Thymus (tissue), 11 donors: Measurements from ENCODE around the gene GAN. TPM values are rescaled to one million over a fixed set of nuclear protein-coding genes. Genes with fewer than 3 reads are reported as not detected.

Experiments used
- DNase-seq, 9 donors: peaks; one replicate each; pipeline ENCODE4 v3.0.0-alpha.2; 2013; ENCODE audit warnings: low spot score in 9 of 9, low read depth in 6 of 9, missing footprints in 1 of 9
- H3K27ac ChIP-seq, 2 donors: one replicate each; pipeline ENCODE4 v1.5.1; 2013; ENCODE audit warnings: control low read depth in 1 of 2, low read depth in 1 of 2, low read length in 1 of 2, mild to moderate bottlenecking in 1 of 2, moderate library complexity in 1 of 2
- H3K27me3 ChIP-seq, 2 donors: one replicate each; pipeline ENCODE4 v1.5.1; 2013; ENCODE audit warnings: low read length in 1 of 2; ENCODE audit not compliant: control insufficient read depth in 2 of 2, insufficient read depth in 1 of 2
- H3K36me3 ChIP-seq, 2 donors: one replicate each; pipeline ENCODE4 v1.5.1; 2013; ENCODE audit warnings: low read length in 1 of 2, mild to moderate bottlenecking in 1 of 2, moderate library complexity in 1 of 2; ENCODE audit not compliant: control insufficient read depth in 2 of 2, insufficient read depth in 2 of 2
- H3K4me1 ChIP-seq, 2 donors: one replicate each; pipeline ENCODE4 v1.5.1; 2013; ENCODE audit warnings: low read length in 2 of 2; ENCODE audit not compliant: control insufficient read depth in 2 of 2, insufficient read depth in 2 of 2
- H3K4me3 ChIP-seq, 2 donors: one replicate each; pipeline ENCODE4 v1.5.1; 2013; ENCODE audit warnings: low read length in 2 of 2, control low read depth in 1 of 2, mild to moderate bottlenecking in 1 of 2
- H3K9me3 ChIP-seq, 2 donors: one replicate each; pipeline ENCODE4 v1.5.1; 2013; ENCODE audit warnings: low read length in 1 of 2, mild to moderate bottlenecking in 1 of 2; ENCODE audit not compliant: control insufficient read depth in 2 of 2, insufficient read depth in 1 of 2
- WGBS: extraction: QIAGEN DNeasy Blood & Tissue Kit; methylation state at CpG from one replicate; pipeline ENCODE4 v1.1.7; 2013; 5-methylcytosine and 5-hydroxymethylcytosine counted together
- polyA plus RNA-seq: library from polyadenylated mRNA; stranded (reverse); fragments of 200-250 nt; gene quantifications from one replicate; pipeline ENCODE4 v1.2.3, GENCODE V29; 2013
- total RNA-seq: library from RNA; stranded (reverse); fragments of 120-200 nt; gene quantifications from one replicate; pipeline ENCODE4 v1.2.4, GENCODE V29; 2013
- donor health status: healthy.

GAN gene
- total and polyA plus RNA-seq, 2 donors = 2.4 to 2.5 TPM

DNA sequence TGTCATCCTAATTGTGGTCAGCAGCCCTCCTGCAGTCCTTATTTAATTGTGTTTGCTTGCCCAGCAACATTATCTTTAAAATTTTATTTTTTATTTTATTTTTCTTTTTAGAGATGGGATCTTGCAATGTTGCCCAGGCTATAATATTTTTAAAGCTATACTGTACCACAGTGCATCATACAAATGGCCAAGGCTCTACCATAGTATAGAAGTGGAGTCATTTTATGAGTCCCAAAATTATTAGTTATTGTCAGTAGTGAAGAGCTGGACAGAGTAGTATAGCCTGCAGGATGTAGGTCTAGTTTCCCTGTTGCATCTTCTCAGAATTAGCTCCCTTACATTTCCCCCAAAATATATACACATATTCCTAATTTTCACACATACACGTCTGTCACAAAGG, 44.1 kb downstream of the GAN start:
- DNase-seq = no peak
- Histone ChIP-seq H3K27me3 (no peaks in the 10 kb centered on the region), H3K9me3 (no peaks in the 10 kb centered on the region), H3K4me1 (no peaks in the 10 kb centered on the region), H3K27ac (no peak overlapping the region), H3K4me3 (no peak overlapping the region), H3K36me3 (peaks cover 0 to 19% of the 10 kb centered on the region in 2 donors)
- 97% methylated on average over 1 of the region's 1 CpG for WGBS

DNA sequence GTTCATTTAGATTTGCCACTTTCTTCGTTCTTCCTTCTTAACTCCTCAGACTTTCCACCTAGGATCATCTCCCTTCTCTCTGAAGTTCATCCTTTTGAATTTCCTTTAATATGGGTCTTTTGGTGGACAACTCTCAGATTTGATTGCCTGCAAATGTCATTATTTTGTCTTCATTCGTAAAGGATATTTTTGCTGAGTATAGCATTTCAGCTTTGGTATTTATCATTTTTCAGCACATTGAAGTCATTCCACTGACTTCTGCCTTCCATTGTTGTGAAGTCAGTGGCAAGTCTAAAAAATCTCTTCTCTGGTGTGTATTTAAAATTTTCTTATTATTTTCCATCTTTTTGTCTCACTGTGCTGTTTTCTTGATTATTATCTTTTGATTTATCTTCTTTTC, 45.4 kb downstream of the GAN start:
- Histone ChIP-seq H3K27ac (no peak overlapping the region), H3K9me3 (no peaks in the 10 kb centered on the region), H3K4me3 (no peak overlapping the region), H3K27me3 (no peaks in the 10 kb centered on the region), H3K4me1 (no peaks in the 10 kb centered on the region), H3K36me3 (peaks cover 4 to 25% of the 10 kb centered on the region in 2 donors)
- WGBS = 98% methylated on average over 2 of the region's 2 CpGs
- no peak for DNase-seq

DNA sequence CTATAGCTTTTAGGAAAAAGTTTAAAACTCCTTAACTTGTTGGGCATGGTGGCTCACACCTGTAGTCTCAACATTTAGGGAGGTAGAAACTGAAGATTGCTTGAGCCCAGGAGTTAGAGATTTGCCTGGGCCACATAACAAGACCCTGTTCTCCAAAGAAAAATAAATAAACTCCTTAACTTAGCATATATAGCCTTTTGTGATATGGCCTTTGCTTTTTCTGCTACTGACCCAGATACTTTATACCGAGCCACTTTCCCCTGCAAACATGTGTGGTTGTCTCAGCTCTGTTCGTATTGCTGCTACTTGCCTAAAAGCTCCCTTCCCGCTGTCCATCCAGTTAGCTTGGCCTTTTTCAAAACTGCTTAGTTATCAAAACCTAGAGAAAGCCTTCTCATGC, 51.0 kb downstream of the GAN start:
- peaks cover 18 to 26% of the 10 kb centered on the region in 2 donors for H3K36me3 ChIP-seq
- 98% methylated on average over 3 of the region's 3 CpGs for WGBS
- H3K27me3 ChIP-seq = no peaks in the 10 kb centered on the region
- H3K9me3 ChIP-seq = no peaks in the 10 kb centered on the region
- H3K4me1 ChIP-seq = no peaks in the 10 kb centered on the region
- no peak for DNase-seq
- H3K27ac ChIP-seq = no peak overlapping the region
- H3K4me3 ChIP-seq = no peak overlapping the region

DNA sequence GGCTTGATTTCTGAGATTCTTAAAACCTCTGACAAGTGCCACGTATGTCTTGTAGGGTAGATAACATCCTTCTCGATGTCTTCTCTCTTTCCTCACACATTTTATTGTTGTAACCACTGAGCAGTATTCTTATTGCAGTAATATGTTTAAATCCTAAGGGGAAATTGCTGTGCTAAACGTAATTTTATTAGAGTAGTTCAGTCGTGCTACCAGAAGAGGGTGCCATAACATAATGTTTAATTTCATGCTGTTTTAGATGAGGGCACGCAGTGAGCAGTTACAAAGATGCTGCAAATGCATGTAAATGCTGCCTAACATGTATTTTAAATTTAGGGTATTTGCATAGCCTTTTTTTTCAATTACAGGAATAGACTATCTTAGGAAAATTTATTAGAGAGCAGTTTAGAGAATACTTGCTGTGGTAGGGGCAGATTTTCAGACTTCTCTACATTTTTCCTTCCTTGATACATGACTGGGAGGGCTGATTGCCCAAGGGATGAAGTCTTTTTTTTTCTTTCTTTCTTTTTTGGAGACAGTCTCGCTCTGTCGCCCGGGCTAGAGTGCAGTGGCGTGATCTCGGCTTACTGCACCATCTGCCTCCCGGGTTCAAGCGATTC, 51.7 kb downstream of the GAN start:
- no peaks in the 10 kb centered on the region for H3K27me3 ChIP-seq
- no peaks in the 10 kb centered on the region for H3K4me1 ChIP-seq
- H3K4me3 ChIP-seq = no peak overlapping the region
- peak; percentile 26 to 74 (median 45) for DNase-seq
- peaks cover 18 to 26% of the 10 kb centered on the region in 2 donors for H3K36me3 ChIP-seq
- no peaks in the 10 kb centered on the region for H3K9me3 ChIP-seq
- WGBS = 65% methylated on average over 12 of the region's 12 CpGs
- H3K27ac ChIP-seq = no peak overlapping the region

DNA sequence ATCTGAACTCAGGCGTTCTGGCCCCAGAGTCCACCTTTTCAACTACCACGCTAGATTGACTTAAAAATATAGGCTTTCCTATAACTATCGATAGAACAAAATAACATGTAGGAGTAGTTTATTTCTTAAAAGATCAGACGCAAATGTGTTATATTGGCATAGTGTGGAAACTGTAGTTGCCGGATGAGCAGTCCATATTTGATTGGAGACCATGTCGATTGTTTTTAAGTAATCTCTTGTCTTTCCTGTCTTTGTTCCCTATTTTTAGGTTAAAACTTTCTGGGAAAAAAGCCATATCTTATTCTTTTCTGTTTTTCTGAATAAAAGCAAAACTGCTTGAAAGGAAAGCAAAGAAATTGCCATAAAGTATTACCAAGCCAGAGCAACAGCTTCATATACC, 53.1 kb downstream of the GAN start:
- DNase-seq = no peak
- no peaks in the 10 kb centered on the region for H3K4me1 ChIP-seq
- no peaks in the 10 kb centered on the region for H3K27me3 ChIP-seq
- 98% methylated on average over 6 of the region's 6 CpGs for WGBS
- H3K27ac ChIP-seq = no peak overlapping the region
- peaks cover 20 to 23% of the 10 kb centered on the region in 2 donors for H3K36me3 ChIP-seq
- H3K9me3 ChIP-seq = no peaks in the 10 kb centered on the region
- H3K4me3 ChIP-seq = no peak overlapping the region

DNA sequence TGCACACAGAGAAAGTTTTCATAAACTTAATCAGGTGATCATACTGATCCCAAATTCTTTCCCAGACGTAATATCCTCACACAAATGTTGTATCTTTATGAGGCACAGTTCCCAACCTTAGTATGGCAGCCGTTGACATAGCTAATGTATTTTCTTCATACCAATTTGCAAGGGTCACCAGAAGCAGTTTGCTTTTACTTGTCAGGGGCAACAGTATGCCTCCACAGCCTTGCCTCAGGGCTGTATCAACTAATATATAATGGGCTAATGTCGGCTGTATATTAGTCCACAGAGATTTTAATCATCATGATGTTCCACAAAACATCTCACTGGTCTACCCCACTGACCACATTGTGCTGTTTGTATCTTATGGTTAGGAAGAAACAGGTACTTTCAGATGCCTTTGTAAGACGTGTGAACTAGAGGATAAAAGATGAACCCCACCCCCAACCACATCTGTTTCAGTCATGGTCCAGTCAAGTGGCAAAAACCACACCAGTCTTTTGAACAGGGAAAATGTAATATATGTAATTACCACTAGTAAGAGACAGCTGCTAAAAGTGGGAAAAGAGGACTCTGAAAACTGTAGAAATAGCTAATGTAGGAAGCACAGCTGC, 55.2 kb downstream of the GAN start:
- peaks cover 14 to 23% of the 10 kb centered on the region in 2 donors for H3K36me3 ChIP-seq

DNA sequence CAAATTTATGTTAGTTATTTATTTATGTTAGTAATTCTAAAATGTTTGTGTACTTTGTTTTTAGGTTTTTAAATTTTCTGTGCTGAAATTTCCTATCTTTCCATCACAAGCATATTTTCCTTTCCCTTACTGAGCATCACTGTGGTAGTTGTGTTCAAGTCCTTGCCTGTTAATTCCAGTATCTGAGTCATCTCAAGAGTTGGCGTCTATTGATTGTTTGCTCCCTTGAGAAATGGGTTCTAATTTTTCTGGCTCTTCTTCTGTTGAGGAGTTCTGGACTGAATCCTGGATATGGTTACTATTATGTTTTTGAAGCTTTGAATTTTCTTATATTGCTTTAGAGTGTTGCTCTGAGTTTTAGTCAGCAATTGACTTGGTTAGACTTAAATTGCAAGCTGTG, 56.3 kb downstream of the GAN start:
- DNase-seq = no peak
- Histone ChIP-seq H3K27me3 (no peaks in the 10 kb centered on the region), H3K4me3 (no peak overlapping the region), H3K27ac (no peak overlapping the region), H3K4me1 (no peaks in the 10 kb centered on the region), H3K9me3 (no peaks in the 10 kb centered on the region), H3K36me3 (peaks cover 8 to 18% of the 10 kb centered on the region in 2 donors)
- WGBS = 99% methylated on average over 1 of the region's 1 CpG

More for the DNA sequence above, 55.2 kb downstream of the GAN start:
- Histone ChIP-seq H3K27ac (no peak overlapping the region), H3K4me3 (no peak overlapping the region), H3K4me1 (no peaks in the 10 kb centered on the region), H3K9me3 (no peaks in the 10 kb centered on the region), H3K27me3 (no peaks in the 10 kb centered on the region)
- no peak for DNase-seq
- 87% methylated on average over 4 of the region's 4 CpGs for WGBS

DNA sequence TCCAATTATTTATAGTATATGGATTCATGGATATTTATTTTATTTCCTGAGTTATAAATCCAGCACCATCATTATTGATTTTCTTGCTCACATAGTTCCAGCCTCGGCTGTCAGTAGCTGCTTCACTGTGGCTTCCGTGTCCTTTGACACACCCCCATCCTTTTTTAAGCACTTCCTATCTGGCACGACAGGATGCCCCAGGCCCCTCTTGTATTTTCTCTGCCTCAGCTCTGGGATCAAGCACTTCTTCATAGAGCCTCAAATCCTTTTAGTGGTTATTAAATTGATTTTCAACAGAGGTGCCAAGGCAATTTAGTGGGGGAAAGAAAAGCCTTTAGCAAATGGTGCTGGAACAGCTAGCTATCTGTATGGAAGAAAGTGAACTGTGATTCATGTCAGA, 59.8 kb downstream of the GAN start:
- WGBS = 29% methylated on average over 3 of the region's 3 CpGs
- Histone ChIP-seq H3K27me3 (no peaks in the 10 kb centered on the region), H3K4me3 (no peak overlapping the region), H3K27ac (no peak overlapping the region), H3K9me3 (no peaks in the 10 kb centered on the region), H3K36me3 (peaks cover 14 to 21% of the 10 kb centered on the region in 2 donors), H3K4me1 (no peaks in the 10 kb centered on the region)
- DNase-seq = peak in 1 of 9 donors; percentile 16

DNA sequence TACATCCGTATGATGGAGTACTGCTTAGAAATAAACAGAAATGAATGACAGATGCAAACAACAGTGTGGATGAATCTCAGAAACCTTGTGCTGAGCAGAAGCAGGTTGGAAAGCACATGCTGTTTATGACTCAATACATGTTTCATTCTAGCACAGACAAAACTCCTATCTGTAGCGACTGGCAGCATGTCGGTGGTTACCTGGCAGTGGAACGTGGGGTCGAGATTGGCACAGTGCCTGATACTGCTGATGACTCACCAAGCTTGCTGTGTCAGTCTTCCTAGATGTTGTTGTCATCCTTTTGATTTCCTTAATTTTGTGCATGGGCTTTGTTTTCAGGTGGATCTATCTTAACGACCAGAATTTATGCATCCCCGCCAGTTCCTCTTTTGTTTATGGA, 62.1 kb downstream of the GAN start:
- Histone ChIP-seq H3K4me1 (no peaks in the 10 kb centered on the region), H3K27ac (no peak overlapping the region), H3K27me3 (no peaks in the 10 kb centered on the region), H3K36me3 (peaks cover 11 to 13% of the 10 kb centered on the region in 2 donors), H3K9me3 (no peaks in the 10 kb centered on the region), H3K4me3 (no peak overlapping the region)
- 92% methylated on average over 7 of the region's 7 CpGs for WGBS
- DNase-seq = no peak
